HepG2 (cell line): Measurements from ENCODE around the gene ARPC1B. TPM values are rescaled to one million over a fixed set of nuclear protein-coding genes. Genes with fewer than 3 reads are reported as not detected.

ENCODE experiments used
- CREM ChIP-seq, 2 experiments: sonication (generic) in 1 of 2; formaldehyde crosslinking in 1 of 2; IDR thresholded peaks; 2 replicates each; pipeline versions ENCODE4 v1.4.0 to v1.6.1; 2016 to 2020; ENCODE audit warnings: antibody characterized with exemption in 1 of 2, mild to moderate bottlenecking in 1 of 2, missing genetic modification reagents in 1 of 2
- DMAP1 ChIP-seq: IDR thresholded peaks from 2 replicates; pipeline ENCODE4 v1.6.1; 2016
- HOXA3 ChIP-seq: sonication (generic); formaldehyde crosslinking; IDR thresholded peaks from 2 replicates; pipeline ENCODE4 v1.5.0; 2020; ENCODE audit warnings: missing genetic modification reagents
- MIXL1 ChIP-seq: IDR thresholded peaks from 2 replicates; pipeline ENCODE4 v1.6.1; 2016
- MTA1 ChIP-seq: sonication (generic); formaldehyde crosslinking; IDR thresholded peaks from 2 replicates; pipeline ENCODE4 v1.4.0; 2020; ENCODE audit warnings: missing genetic modification reagents, mild to moderate bottlenecking, borderline replicate concordance
- NR2F2 ChIP-seq: IDR thresholded peaks from 2 replicates; pipeline ENCODE4 v1.6.1; 2012; ENCODE audit warnings: low read depth, inconsistent platforms, borderline replicate concordance
- NR2F6 ChIP-seq, 2 experiments: IDR thresholded peaks; 2 replicates each; pipeline ENCODE4 v1.6.1; 2016; ENCODE audit warnings: antibody characterized with exemption in 1 of 2, mild to moderate bottlenecking in 1 of 2
- PHF21A ChIP-seq: sonication (generic); formaldehyde crosslinking; IDR thresholded peaks from 2 replicates; pipeline ENCODE4 v1.5.0; 2020; ENCODE audit warnings: mild to moderate bottlenecking, missing genetic modification reagents
- PHF8 ChIP-seq: sonication (generic); formaldehyde crosslinking; IDR thresholded peaks from 2 replicates; pipeline ENCODE4 v1.5.0; 2020; ENCODE audit warnings: missing genetic modification reagents
- RXRB ChIP-seq: IDR thresholded peaks from 2 replicates; pipeline ENCODE4 v1.6.1; 2016; ENCODE audit warnings: borderline replicate concordance, missing genetic modification reagents, missing compliant biosample characterization
- SOX13 ChIP-seq, 3 experiments: fragments of 450-650 bp in 1 of 3; sonication (generic) in 1 of 3; formaldehyde crosslinking in 1 of 3; IDR thresholded peaks in 2 of 3; conservative IDR thresholded peaks in 1 of 3; 2 replicates each; pipeline versions ENCODE4 v1.5.0 to v1.6.1; 2016 to 2020; ENCODE audit warnings: antibody characterized with exemption in 1 of 3, mild to moderate bottlenecking in 1 of 3, missing compliant biosample characterization in 1 of 3, missing genetic modification reagents in 1 of 3, moderate library complexity in 1 of 3
- SPEN ChIP-seq: sonication (generic); formaldehyde crosslinking; IDR thresholded peaks from 2 replicates; pipeline ENCODE4 v1.5.1; 2020; ENCODE audit warnings: low read depth, mild to moderate bottlenecking, missing genetic modification reagents
- THRA ChIP-seq: sonication (generic); formaldehyde crosslinking; IDR thresholded peaks from 2 replicates; pipeline ENCODE4 v1.4.0; 2020; ENCODE audit warnings: missing genetic modification reagents, borderline replicate concordance
- TSC22D2 ChIP-seq: sonication (generic); formaldehyde crosslinking; IDR thresholded peaks from 2 replicates; pipeline ENCODE4 v1.5.1; 2020; ENCODE audit warnings: missing genetic modification reagents, mild to moderate bottlenecking, borderline replicate concordance
- ZNF543 ChIP-seq: sonication (generic); formaldehyde crosslinking; IDR thresholded peaks from 2 replicates; pipeline ENCODE4 v1.4.0; 2020; ENCODE audit warnings: mild to moderate bottlenecking, missing genetic modification reagents
- ZNF574 ChIP-seq: sonication (generic); formaldehyde crosslinking; IDR thresholded peaks from 2 replicates; pipeline ENCODE4 v1.4.0; 2020; ENCODE audit warnings: missing genetic modification reagents
- polyA plus RNA-seq, 8 experiments: library from polyadenylated mRNA; depleted of rRNA in 3 of 8; stranded (reverse) in 7 of 8; unstranded in 1 of 8; fragments of >200 nt; fragmentation: Illumina TruSeq in 4 of 8; extraction: Trizol in 4 of 8; gene quantifications; 2 replicates each; pipeline versions ENCODE4 v1.2.1 to v1.2.3, GENCODE V29; 2011 to 2016; ENCODE audit warnings: low read depth in 4 of 8, missing spikeins in 1 of 8, mixed read lengths in 1 of 8; ENCODE audit not compliant: insufficient read depth in 1 of 8
- total RNA-seq, 5 experiments: library from RNA; depleted of rRNA; stranded (reverse); fragments of >200 nt; fragmentation: Illumina TruSeq; extraction: Trizol; gene quantifications; 2 replicates each; pipeline ENCODE4 v1.2.3, GENCODE V29; 2016; ENCODE audit warnings: low read depth in 1 of 5
- TF ChIP-seq, protein P1 (sequence below): sonication (generic); formaldehyde crosslinking; IDR thresholded peaks from 2 replicates; pipeline ENCODE4 v1.5.1; 2020; ENCODE audit warnings: mild to moderate bottlenecking, missing genetic modification reagents, moderate library complexity
- TF ChIP-seq, protein P2 (sequence below): sonication (generic); formaldehyde crosslinking; IDR thresholded peaks from 2 replicates; pipeline ENCODE4 v1.4.0; 2020; ENCODE audit warnings: missing genetic modification reagents, borderline replicate concordance

ARPC1B gene
- total and polyA plus RNA-seq, 2 of the 13 experiments (the other 11 are each of a cell fraction or from before 2014, with no cell fraction given) = 72.9 to 89.1 TPM

DNA sequence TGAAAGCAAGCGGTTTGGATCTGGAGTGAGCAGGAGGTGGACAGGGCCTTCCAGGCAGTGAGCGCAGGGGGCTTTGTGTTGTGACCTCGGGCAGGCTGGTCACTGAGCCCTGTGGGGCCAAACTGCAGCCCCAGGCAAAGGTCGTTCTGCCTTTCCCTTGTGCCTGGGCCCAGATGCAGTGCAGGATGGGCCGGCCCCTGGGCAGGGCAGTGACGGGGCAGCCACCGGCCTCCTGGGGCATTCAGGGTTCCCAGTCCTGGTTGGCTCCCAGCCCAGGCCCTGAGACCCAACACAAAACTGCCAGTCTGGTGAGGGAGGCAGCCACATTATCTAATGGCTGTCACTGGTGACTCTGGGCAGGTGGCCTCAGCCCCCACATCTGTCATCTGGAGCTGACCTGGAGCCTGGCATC is 7.1 kb downstream of the ARPC1B start (continued):
- TF ChIP-seq HOXA3 (peak; percentile 65), PHF21A (CRISPR knock-in tag) (peak; percentile 77), NR2F6 (IDR thresholded peaks at IDR 0.05) (peak; percentile 50; the same call in 1 of the 2 replicates), NR2F6 (CRISPR knock-in tag; IDR thresholded peaks at IDR 0.05) (peak; percentile 60), MIXL1 (0 out of 2 replicates have a peak, but pooled peaks have one; percentile 11), THRA (CRISPR knock-in tag) (peak; percentile 78; the same call in 1 of the 2 replicates), RXRB (peak; percentile 46; the same call in 1 of the 2 replicates), CREM (IDR thresholded peaks at IDR 0.05) (peak; percentile 27; the same call in 1 of the 2 replicates), CREM (CRISPR knock-in tag; IDR thresholded peaks at IDR 0.05) (no peak), PHF8 (CRISPR knock-in tag) (peak; percentile 22; the same call in 1 of the 2 replicates), TSC22D2 (no peak), SPEN (CRISPR knock-in tag) (0 out of 2 replicates have a peak, but pooled peaks have one; percentile 42), NR2F2 (0 out of 2 replicates have a peak, but pooled peaks have one; percentile 25), SOX13 (IDR thresholded peaks at IDR 0.05) (no peak), SOX13 (CRISPR knock-in tag; conservative IDR thresholded peaks at IDR 0.05 in 1 of 2, IDR thresholded peaks at IDR 0.05 in 1 of 2) (0 out of 4 replicates have a peak, but pooled peaks of 1 of the 2 experiments have one; percentile 27), MTA1 (CRISPR knock-in tag) (peak; percentile 52; the same call in 1 of the 2 replicates), ZNF543 (CRISPR knock-in tag) (0 out of 2 replicates have a peak, but pooled peaks have one; percentile 16), DMAP1 (peak; percentile 69), ZNF574 (CRISPR knock-in tag) (0 out of 2 replicates have a peak, but pooled peaks have one; percentile 11)
- TF ChIP-seq, protein P1, sequence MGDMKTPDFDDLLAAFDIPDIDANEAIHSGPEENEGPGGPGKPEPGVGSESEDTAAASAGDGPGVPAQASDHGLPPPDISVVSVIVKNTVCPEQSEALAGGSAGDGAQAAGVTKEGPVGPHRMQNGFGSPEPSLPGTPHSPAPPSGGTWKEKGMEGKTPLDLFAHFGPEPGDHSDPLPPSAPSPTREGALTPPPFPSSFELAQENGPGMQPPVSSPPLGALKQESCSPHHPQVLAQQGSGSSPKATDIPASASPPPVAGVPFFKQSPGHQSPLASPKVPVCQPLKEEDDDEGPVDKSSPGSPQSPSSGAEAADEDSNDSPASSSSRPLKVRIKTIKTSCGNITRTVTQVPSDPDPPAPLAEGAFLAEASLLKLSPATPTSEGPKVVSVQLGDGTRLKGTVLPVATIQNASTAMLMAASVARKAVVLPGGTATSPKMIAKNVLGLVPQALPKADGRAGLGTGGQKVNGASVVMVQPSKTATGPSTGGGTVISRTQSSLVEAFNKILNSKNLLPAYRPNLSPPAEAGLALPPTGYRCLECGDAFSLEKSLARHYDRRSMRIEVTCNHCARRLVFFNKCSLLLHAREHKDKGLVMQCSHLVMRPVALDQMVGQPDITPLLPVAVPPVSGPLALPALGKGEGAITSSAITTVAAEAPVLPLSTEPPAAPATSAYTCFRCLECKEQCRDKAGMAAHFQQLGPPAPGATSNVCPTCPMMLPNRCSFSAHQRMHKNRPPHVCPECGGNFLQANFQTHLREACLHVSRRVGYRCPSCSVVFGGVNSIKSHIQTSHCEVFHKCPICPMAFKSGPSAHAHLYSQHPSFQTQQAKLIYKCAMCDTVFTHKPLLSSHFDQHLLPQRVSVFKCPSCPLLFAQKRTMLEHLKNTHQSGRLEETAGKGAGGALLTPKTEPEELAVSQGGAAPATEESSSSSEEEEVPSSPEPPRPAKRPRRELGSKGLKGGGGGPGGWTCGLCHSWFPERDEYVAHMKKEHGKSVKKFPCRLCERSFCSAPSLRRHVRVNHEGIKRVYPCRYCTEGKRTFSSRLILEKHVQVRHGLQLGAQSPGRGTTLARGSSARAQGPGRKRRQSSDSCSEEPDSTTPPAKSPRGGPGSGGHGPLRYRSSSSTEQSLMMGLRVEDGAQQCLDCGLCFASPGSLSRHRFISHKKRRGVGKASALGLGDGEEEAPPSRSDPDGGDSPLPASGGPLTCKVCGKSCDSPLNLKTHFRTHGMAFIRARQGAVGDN = peak; percentile 80
- TF ChIP-seq, protein P2, sequence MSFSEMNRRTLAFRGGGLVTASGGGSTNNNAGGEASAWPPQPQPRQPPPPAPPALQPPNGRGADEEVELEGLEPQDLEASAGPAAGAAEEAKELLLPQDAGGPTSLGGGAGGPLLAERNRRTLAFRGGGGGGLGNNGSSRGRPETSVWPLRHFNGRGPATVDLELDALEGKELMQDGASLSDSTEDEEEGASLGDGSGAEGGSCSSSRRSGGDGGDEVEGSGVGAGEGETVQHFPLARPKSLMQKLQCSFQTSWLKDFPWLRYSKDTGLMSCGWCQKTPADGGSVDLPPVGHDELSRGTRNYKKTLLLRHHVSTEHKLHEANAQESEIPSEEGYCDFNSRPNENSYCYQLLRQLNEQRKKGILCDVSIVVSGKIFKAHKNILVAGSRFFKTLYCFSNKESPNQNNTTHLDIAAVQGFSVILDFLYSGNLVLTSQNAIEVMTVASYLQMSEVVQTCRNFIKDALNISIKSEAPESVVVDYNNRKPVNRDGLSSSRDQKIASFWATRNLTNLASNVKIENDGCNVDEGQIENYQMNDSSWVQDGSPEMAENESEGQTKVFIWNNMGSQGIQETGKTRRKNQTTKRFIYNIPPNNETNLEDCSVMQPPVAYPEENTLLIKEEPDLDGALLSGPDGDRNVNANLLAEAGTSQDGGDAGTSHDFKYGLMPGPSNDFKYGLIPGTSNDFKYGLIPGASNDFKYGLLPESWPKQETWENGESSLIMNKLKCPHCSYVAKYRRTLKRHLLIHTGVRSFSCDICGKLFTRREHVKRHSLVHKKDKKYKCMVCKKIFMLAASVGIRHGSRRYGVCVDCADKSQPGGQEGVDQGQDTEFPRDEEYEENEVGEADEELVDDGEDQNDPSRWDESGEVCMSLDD (CRISPR knock-in tag) = peak; percentile 38; the same call in 1 of the 2 replicates
